HG03469 (cell line): ENCODE measurements around the gene CAMK2D.
A peak's percentile ranks its signal among the peaks of the same experiment; 100 is the strongest.

ENCODE experiments used
- ATAC-seq: cut with Tn5 transposase; IDR thresholded peaks from one replicate; pipeline ENCODE4 v1.9.1; 2021; ENCODE audit warnings: mild to moderate bottlenecking, moderate library complexity, moderate number of reproducible peaks; ENCODE audit not compliant: unreplicated experiment

CAMK2D gene

GRCh38 chr4:113614414-113614813, 147.1 kb downstream of the CAMK2D start:
- no peak for ATAC-seq

GRCh38 chr4:113613503-113613902, 148.0 kb downstream of the CAMK2D start:
- ATAC-seq, result no peak

- ATAC-seq, result no peak
Observed at GRCh38 chr4:113610537-113610936, 151.0 kb downstream of the CAMK2D start.

- ATAC-seq, result no peak
Observed at GRCh38 chr4:113607998-113608397, 153.5 kb downstream of the CAMK2D start.

GRCh38 chr4:113607147-113607720, 154.3 kb downstream of the CAMK2D start:
- peak; percentile 47 for ATAC-seq

GRCh38 chr4:113604955-113605354, 156.6 kb downstream of the CAMK2D start:
- ATAC-seq, result no peak

GRCh38 chr4:113603911-113604310, 157.6 kb downstream of the CAMK2D start:
- ATAC-seq, result no peak

- ATAC-seq, result no peak
Observed at GRCh38 chr4:113602646-113603228, 158.8 kb downstream of the CAMK2D start.

GRCh38 chr4:113601636-113602035, 159.9 kb downstream of the CAMK2D start:
- ATAC-seq, result no peak

- no peak for ATAC-seq
Observed at GRCh38 chr4:113596396-113596795, 165.1 kb downstream of the CAMK2D start.

- ATAC-seq, result no peak
Observed at GRCh38 chr4:113594231-113594556, 167.3 kb downstream of the CAMK2D start.

GRCh38 chr4:113593400-113594230, 167.9 kb downstream of the CAMK2D start:
- no peak for ATAC-seq

- no peak for ATAC-seq
Observed at GRCh38 chr4:113591982-113592381, 169.6 kb downstream of the CAMK2D start.

GRCh38 chr4:113588895-113589668, 172.5 kb downstream of the CAMK2D start:
- ATAC-seq, result no peak

GRCh38 chr4:113587640-113588275, 173.8 kb downstream of the CAMK2D start:
- no peak for ATAC-seq

GRCh38 chr4:113587156-113587555, 174.4 kb downstream of the CAMK2D start:
- no peak for ATAC-seq

GRCh38 chr4:113586072-113586471, 175.5 kb downstream of the CAMK2D start:
- ATAC-seq, result no peak

- no peak for ATAC-seq
Observed at GRCh38 chr4:113584407-113585150, 177.0 kb downstream of the CAMK2D start.

- ATAC-seq, result no peak
Observed at GRCh38 chr4:113582737-113583136, 178.8 kb downstream of the CAMK2D start.

- no peak for ATAC-seq
Observed at GRCh38 chr4:113579360-113579759, 182.2 kb downstream of the CAMK2D start.
